ENCODE measurements around the gene NRG2.

The NRG2 gene

GRCh38 chr5:139851558-139851957, 191.5 kb downstream of the NRG2 start:
- DNase-seq = no peak

- DNase-seq = no peak
Observed at GRCh38 chr5:139850423-139851016, 192.6 kb downstream of the NRG2 start.

- DNase-seq = no peak
Observed at GRCh38 chr5:139849942-139850341, 193.2 kb downstream of the NRG2 start.

- no peak for DNase-seq
Observed at GRCh38 chr5:139849501-139849900, 193.6 kb downstream of the NRG2 start.

GRCh38 chr5:139848508-139849100, 194.5 kb downstream of the NRG2 start:
- DNase-seq = no peak

- DNase-seq = peak; percentile 86
Observed at GRCh38 chr5:139847790-139848507, 195.2 kb downstream of the NRG2 start.

- no peak for DNase-seq
Observed at GRCh38 chr5:139847091-139847490, 196.0 kb downstream of the NRG2 start.

GRCh38 chr5:139845846-139846681, 197.0 kb downstream of the NRG2 start:
- no peak for DNase-seq

- peak; percentile 73 for DNase-seq
Observed at GRCh38 chr5:139844472-139845145, 198.5 kb downstream of the NRG2 start.

GRCh38 chr5:139843991-139844390, 199.1 kb downstream of the NRG2 start:
- no peak for DNase-seq

GRCh38 chr5:139842321-139842720, 200.8 kb downstream of the NRG2 start:
- DNase-seq = no peak

- DNase-seq = no peak
Observed at GRCh38 chr5:139841549-139841948, 201.6 kb downstream of the NRG2 start.

- DNase-seq = no peak
Observed at GRCh38 chr5:139839918-139840317, 203.2 kb downstream of the NRG2 start.

GRCh38 chr5:139839232-139839815, 203.8 kb downstream of the NRG2 start:
- no peak for DNase-seq

- no peak for DNase-seq
Observed at GRCh38 chr5:139838381-139839197, 204.5 kb downstream of the NRG2 start.

GRCh38 chr5:139837711-139838380, 205.3 kb downstream of the NRG2 start:
- DNase-seq = no peak

GRCh38 chr5:139836469-139837208, 206.5 kb downstream of the NRG2 start:
- DNase-seq = no peak

GRCh38 chr5:139835656-139836055, 207.4 kb downstream of the NRG2 start:
- no peak for DNase-seq

- DNase-seq = no peak
Observed at GRCh38 chr5:139833525-139833924, 209.6 kb downstream of the NRG2 start.

GRCh38 chr5:139831624-139832023, 211.5 kb downstream of the NRG2 start:
- DNase-seq = no peak
